HepG2 (cell line): ENCODE results near the gene IL17RC. TPM values are rescaled to one million over a fixed set of nuclear protein-coding genes. Genes with fewer than 3 reads are reported as not detected.

ENCODE experiments used
- ATF6 ChIP-seq: sonication (generic); formaldehyde crosslinking; conservative IDR thresholded peaks from 2 replicates; pipeline ENCODE4 v1.4.0; 2020; ENCODE audit warnings: missing genetic modification reagents
- CSRNP1 ChIP-seq: sonication (generic); formaldehyde crosslinking; IDR thresholded peaks from 2 replicates; pipeline ENCODE4 v1.8.1; 2023; ENCODE audit warnings: mild to moderate bottlenecking, missing genetic modification reagents
- FOXO4 ChIP-seq: sonication (generic); formaldehyde crosslinking; conservative IDR thresholded peaks from 2 replicates; pipeline ENCODE4 v1.8.1; 2023; ENCODE audit warnings: missing genetic modification reagents
- GATA4 ChIP-seq: sonication (generic); IDR thresholded peaks from 2 replicates; pipeline ENCODE4 v1.6.1; 2016; ENCODE audit warnings: antibody characterized with exemption, low read depth, borderline replicate concordance
- NFE2 ChIP-seq: sonication (generic); formaldehyde crosslinking; IDR thresholded peaks from 2 replicates; pipeline ENCODE4 v1.4.0; 2020; ENCODE audit warnings: missing genetic modification reagents
- SOX6 ChIP-seq, 2 experiments: fragments of 450-650 bp in 1 of 2; sonication (generic) in 1 of 2; formaldehyde crosslinking in 1 of 2; IDR thresholded peaks; 2 replicates each; pipeline versions ENCODE4 v1.4.0 to v1.6.1; 2017 to 2020; ENCODE audit warnings: antibody characterized with exemption in 1 of 2, mild to moderate bottlenecking in 1 of 2, missing genetic modification reagents in 1 of 2
- ZNF30 ChIP-seq: sonication (generic); formaldehyde crosslinking; IDR thresholded peaks from 2 replicates; pipeline ENCODE4 v1.5.0; 2020; ENCODE audit warnings: mild to moderate bottlenecking, missing genetic modification reagents
- ZNF501 ChIP-seq: sonication (generic); formaldehyde crosslinking; IDR thresholded peaks from 2 replicates; pipeline ENCODE4 v1.5.1; 2020; ENCODE audit warnings: mild to moderate bottlenecking, moderate library complexity, missing genetic modification reagents
- ZSCAN9 ChIP-seq: IDR thresholded peaks from 2 replicates; pipeline ENCODE4 v1.6.1; 2016; ENCODE audit warnings: borderline replicate concordance
- polyA plus RNA-seq, 8 experiments: library from polyadenylated mRNA; depleted of rRNA in 3 of 8; stranded (reverse) in 7 of 8; unstranded in 1 of 8; fragments of >200 nt; fragmentation: Illumina TruSeq in 4 of 8; extraction: Trizol in 4 of 8; gene quantifications; 2 replicates each; pipeline versions ENCODE4 v1.2.1 to v1.2.3, GENCODE V29; 2011 to 2016; ENCODE audit warnings: low read depth in 4 of 8, missing spikeins in 1 of 8, mixed read lengths in 1 of 8; ENCODE audit not compliant: insufficient read depth in 1 of 8
- total RNA-seq, 5 experiments: library from RNA; depleted of rRNA; stranded (reverse); fragments of >200 nt; fragmentation: Illumina TruSeq; extraction: Trizol; gene quantifications; 2 replicates each; pipeline ENCODE4 v1.2.3, GENCODE V29; 2016; ENCODE audit warnings: low read depth in 1 of 5
- TF ChIP-seq, protein P1 (sequence below): sonication (generic); IDR thresholded peaks from 2 replicates; pipeline ENCODE4 v1.6.1; 2016; ENCODE audit warnings: low read depth, borderline replicate concordance
- TF ChIP-seq, protein P2 (sequence below): sonication (generic); formaldehyde crosslinking; IDR thresholded peaks from 2 replicates; pipeline ENCODE4 v1.8.0; 2022; ENCODE audit warnings: missing genetic modification reagents, mild to moderate bottlenecking, moderate library complexity, borderline replicate concordance

Gene IL17RC
- total and polyA plus RNA-seq, 2 of the 13 experiments (the other 11 are each of a cell fraction or from before 2014, with no cell fraction given), result 20.7 to 24.0 TPM

- TF ChIP-seq, protein P1, sequence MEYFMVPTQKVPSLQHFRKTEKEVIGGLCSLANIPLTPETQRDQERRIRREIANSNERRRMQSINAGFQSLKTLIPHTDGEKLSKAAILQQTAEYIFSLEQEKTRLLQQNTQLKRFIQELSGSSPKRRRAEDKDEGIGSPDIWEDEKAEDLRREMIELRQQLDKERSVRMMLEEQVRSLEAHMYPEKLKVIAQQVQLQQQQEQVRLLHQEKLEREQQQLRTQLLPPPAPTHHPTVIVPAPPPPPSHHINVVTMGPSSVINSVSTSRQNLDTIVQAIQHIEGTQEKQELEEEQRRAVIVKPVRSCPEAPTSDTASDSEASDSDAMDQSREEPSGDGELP, result no peak
- TF ChIP-seq ZNF501 (peak; percentile 52; the same call in 1 of the 2 replicates), ZNF30 (0 out of 2 replicates have a peak, but pooled peaks have one; percentile 0), FOXO4 (no peak), CSRNP1 (CRISPR knock-in tag) (no peak), NFE2 (CRISPR knock-in tag) (no peak), GATA4 (no peak), ATF6 (CRISPR knock-in tag) (no peak), SOX6 (IDR thresholded peaks at IDR 0.05) (no peak), SOX6 (CRISPR knock-in tag; IDR thresholded peaks at IDR 0.05) (no peak), ZSCAN9 (CRISPR knock-in tag) (no peak)
- TF ChIP-seq, protein P2, sequence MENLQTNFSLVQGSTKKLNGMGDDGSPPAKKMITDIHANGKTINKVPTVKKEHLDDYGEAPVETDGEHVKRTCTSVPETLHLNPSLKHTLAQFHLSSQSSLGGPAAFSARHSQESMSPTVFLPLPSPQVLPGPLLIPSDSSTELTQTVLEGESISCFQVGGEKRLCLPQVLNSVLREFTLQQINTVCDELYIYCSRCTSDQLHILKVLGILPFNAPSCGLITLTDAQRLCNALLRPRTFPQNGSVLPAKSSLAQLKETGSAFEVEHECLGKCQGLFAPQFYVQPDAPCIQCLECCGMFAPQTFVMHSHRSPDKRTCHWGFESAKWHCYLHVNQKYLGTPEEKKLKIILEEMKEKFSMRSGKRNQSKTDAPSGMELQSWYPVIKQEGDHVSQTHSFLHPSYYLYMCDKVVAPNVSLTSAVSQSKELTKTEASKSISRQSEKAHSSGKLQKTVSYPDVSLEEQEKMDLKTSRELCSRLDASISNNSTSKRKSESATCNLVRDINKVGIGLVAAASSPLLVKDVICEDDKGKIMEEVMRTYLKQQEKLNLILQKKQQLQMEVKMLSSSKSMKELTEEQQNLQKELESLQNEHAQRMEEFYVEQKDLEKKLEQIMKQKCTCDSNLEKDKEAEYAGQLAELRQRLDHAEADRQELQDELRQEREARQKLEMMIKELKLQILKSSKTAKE (CRISPR knock-in tag), result no peak
These were observed 17.3 kb downstream of the IL17RC start (continued) for GRCh38 chr3:9934235-9934621.
